Fibroblast of lung (primary cell): ENCODE measurements around the gene TLL1.

Source experiments
- CTCF ChIP-seq, 2 donors: IDR thresholded peaks in 1 of 2; conservative IDR thresholded peaks in 1 of 2; 1 replicate in 1 of 2; 2 replicates in 1 of 2; pipeline ENCODE4 v1.5.1; 2011 to 2012; ENCODE audit warnings: low read length in 2 of 2, control low read depth in 1 of 2, inconsistent platforms in 1 of 2, low read depth in 1 of 2, mild to moderate bottlenecking in 1 of 2
- EZH2 ChIP-seq: IDR thresholded peaks from 2 replicates; pipeline ENCODE4 v1.5.1; 2012; ENCODE audit warnings: low read length, control low read depth, mild to moderate bottlenecking; ENCODE audit errors: missing control alignments

- TF ChIP-seq EZH2 (no peak), CTCF (conservative IDR thresholded peaks at IDR 0.05 in 1 of 2, IDR thresholded peaks at IDR 0.05 in 1 of 2; ENCODE audit: low read depth in 1 of 2, low read length in 2 of 2) (no peak)
Measured at GRCh38 chr4:166066936-166067335, 193.9 kb downstream of the TLL1 start.
